ENCODE measurements around the gene CDH5.

Gene CDH5

GRCh38 chr16:66375451-66375850 lies 9.0 kb downstream of the CDH5 start:
- DNase-seq, result no peak

GRCh38 chr16:66376114-66376513 lies 9.6 kb downstream of the CDH5 start:
- no peak for DNase-seq

GRCh38 chr16:66376577-66377305 lies 10.2 kb downstream of the CDH5 start:
- no peak for DNase-seq

- no peak for DNase-seq
These were observed 10.8 kb downstream of the CDH5 start for GRCh38 chr16:66377324-66377723.

- no peak for DNase-seq
These were observed 12.5 kb downstream of the CDH5 start for GRCh38 chr16:66378741-66379570.

GRCh38 chr16:66379571-66379941 lies 13.1 kb downstream of the CDH5 start:
- no peak for DNase-seq

GRCh38 chr16:66380421-66380820 lies 13.9 kb downstream of the CDH5 start:
- DNase-seq, result no peak

- DNase-seq, result no peak
These were observed 15.2 kb downstream of the CDH5 start for GRCh38 chr16:66381585-66382170.

GRCh38 chr16:66382171-66382965 lies 15.9 kb downstream of the CDH5 start:
- no peak for DNase-seq

GRCh38 chr16:66382966-66383299 lies 16.4 kb downstream of the CDH5 start:
- DNase-seq, result peak; percentile 64

- DNase-seq, result no peak
These were observed 17.1 kb downstream of the CDH5 start for GRCh38 chr16:66383551-66383950.

GRCh38 chr16:66385415-66385814 lies 18.9 kb downstream of the CDH5 start:
- no peak for DNase-seq

- DNase-seq, result no peak
These were observed 20.4 kb downstream of the CDH5 start for GRCh38 chr16:66386629-66387622.

GRCh38 chr16:66387817-66388332 lies 21.4 kb downstream of the CDH5 start:
- no peak for DNase-seq

- DNase-seq, result no peak
These were observed 22.1 kb downstream of the CDH5 start for GRCh38 chr16:66388350-66389139.

- DNase-seq, result no peak
These were observed 23.0 kb downstream of the CDH5 start for GRCh38 chr16:66389256-66390176.

- DNase-seq, result no peak
These were observed 24.0 kb downstream of the CDH5 start for GRCh38 chr16:66390346-66391108.

GRCh38 chr16:66391726-66392670 lies 25.5 kb downstream of the CDH5 start:
- no peak for DNase-seq
